ENCODE data around the gene MICU2.
A peak's percentile ranks its signal among the peaks of the same experiment; 100 is the strongest.

MICU2 gene

DNA sequence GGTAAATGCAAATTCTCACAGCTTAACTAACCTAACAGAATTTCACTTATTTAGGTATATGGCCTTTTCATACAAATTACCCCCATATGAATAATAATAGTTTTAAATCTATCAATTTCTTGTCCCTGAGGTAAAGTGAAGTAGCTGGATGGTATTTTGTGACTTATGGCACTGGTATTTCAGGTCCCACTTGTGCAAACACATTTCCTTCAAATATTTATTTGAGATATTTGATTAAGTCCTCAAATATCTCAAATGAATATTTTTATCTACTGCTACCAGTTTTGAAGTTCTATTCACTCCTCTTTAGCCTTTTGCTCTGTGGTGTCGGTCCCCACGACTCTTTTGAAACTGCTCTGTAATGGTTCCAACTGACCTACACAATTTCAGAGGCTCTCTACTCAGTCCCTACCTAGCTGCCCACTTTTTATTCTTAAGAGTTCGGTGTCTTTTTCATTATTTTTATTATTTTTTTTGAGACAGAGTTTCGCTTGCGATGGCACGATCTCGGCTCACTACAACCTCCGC is 85.3 kb downstream of the MICU2 start:
- Histone ChIP-seq H3K4me3 (ENCODE audit: control insufficient read depth in 1 of 7, extremely low read depth in 1 of 7, insufficient read depth in 4 of 7, low read depth in 2 of 7, low read length in 6 of 7) (no peak overlapping the region), H3K36me3 (ENCODE audit: control insufficient read depth in 4 of 4, insufficient read depth in 4 of 4, low read length in 3 of 4) (peaks cover 3 to 27% (median 10%) of the 10 kb centered on the region in 4 experiments), H3K27me3 (replicated peaks in 2 of 5; ENCODE audit: control insufficient read depth in 4 of 5, insufficient read depth in 5 of 5, low read length in 4 of 5) (no peaks in the 10 kb centered on the region), H3K27ac (ENCODE audit: insufficient read depth in 1 of 2, low read depth in 1 of 2, low read length in 2 of 2, poor library complexity in 1 of 2, severe bottlenecking in 2 of 2) (no peak overlapping the region), H3K4me1 (ENCODE audit: control extremely low read depth in 1 of 4, control insufficient read depth in 4 of 4, insufficient read depth in 4 of 4, low read length in 3 of 4) (no peaks in the 10 kb centered on the region), H3K9me3 (ENCODE audit: control extremely low read depth in 1 of 5, control insufficient read depth in 4 of 5, insufficient read depth in 2 of 5, low read depth in 1 of 5, low read length in 4 of 5) (no peaks in the 10 kb centered on the region)
- ChIA-PET POLR2A (no interaction called here), CTCF (interaction anchor here (1.0 kb wide), 1 partner anchor 17 kb away, joined by 3 read pairs; no protein-coding TSS in a partner anchor)
- WGBS (ENCODE audit: insufficient coverage) = 99% methylated on average over 7 of the region's 8 CpGs
- no peak for DNase-seq

DNA sequence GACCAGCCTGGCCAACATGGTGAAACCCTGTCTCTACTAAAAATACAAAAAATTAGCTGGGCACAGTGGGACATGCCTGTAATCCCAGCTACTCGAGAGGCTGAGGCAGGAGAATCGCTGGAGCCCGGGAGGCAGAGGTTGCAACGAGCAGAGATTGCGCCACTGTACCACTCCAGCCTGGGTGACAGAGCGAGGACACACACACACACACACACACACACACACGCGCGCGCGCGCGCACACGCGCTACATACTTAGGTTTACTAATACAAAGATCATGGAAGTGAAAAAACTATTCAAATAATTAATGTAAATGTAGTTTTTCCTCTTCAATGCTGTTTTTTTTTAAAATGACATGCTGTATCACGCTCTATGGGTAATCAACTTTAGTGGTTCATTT is 86.4 kb downstream of the MICU2 start:
- 100% methylated on average over 5 of the region's 16 CpGs for WGBS (ENCODE audit: insufficient coverage)
- POLR2A ChIA-PET = no interaction called here
- Histone ChIP-seq H3K4me3 (ENCODE audit: control insufficient read depth in 1 of 7, extremely low read depth in 1 of 7, insufficient read depth in 4 of 7, low read depth in 2 of 7, low read length in 6 of 7) (no peak overlapping the region), H3K36me3 (ENCODE audit: control insufficient read depth in 4 of 4, insufficient read depth in 4 of 4, low read length in 3 of 4) (peaks cover 3 to 34% (median 13%) of the 10 kb centered on the region in 4 experiments), H3K27ac (ENCODE audit: insufficient read depth in 1 of 2, low read depth in 1 of 2, low read length in 2 of 2, poor library complexity in 1 of 2, severe bottlenecking in 2 of 2) (no peak overlapping the region), H3K9me3 (ENCODE audit: control extremely low read depth in 1 of 5, control insufficient read depth in 4 of 5, insufficient read depth in 2 of 5, low read depth in 1 of 5, low read length in 4 of 5) (no peaks in the 10 kb centered on the region), H3K27me3 (replicated peaks in 2 of 5; ENCODE audit: control insufficient read depth in 4 of 5, insufficient read depth in 5 of 5, low read length in 4 of 5) (no peaks in the 10 kb centered on the region), H3K4me1 (ENCODE audit: control extremely low read depth in 1 of 4, control insufficient read depth in 4 of 4, insufficient read depth in 4 of 4, low read length in 3 of 4) (no peaks in the 10 kb centered on the region)
- no peak for DNase-seq
- CTCF ChIA-PET = no interaction called here

DNA sequence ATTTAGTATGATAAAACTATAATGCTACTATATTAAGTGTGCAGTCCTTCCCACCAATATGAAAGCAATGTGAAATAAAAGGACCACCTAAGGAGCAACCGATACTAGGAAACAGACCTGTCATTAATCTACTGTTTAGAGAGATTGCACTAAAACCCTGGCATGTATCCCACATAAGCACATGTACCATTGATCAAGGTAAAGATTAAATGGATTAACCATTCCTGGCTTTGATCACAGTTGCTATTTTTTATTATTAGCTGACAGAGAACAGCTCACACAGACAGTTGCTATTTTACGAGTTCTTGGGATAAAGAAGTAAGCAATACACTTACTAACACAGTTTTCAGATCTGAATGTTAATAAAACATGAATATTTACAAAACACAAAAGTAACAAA is 87.2 kb downstream of the MICU2 start:
- H3K36me3 ChIP-seq (ENCODE audit: control insufficient read depth in 4 of 4, insufficient read depth in 4 of 4, low read length in 3 of 4) = peaks cover 3 to 36% (median 14%) of the 10 kb centered on the region in 4 experiments

DNA sequence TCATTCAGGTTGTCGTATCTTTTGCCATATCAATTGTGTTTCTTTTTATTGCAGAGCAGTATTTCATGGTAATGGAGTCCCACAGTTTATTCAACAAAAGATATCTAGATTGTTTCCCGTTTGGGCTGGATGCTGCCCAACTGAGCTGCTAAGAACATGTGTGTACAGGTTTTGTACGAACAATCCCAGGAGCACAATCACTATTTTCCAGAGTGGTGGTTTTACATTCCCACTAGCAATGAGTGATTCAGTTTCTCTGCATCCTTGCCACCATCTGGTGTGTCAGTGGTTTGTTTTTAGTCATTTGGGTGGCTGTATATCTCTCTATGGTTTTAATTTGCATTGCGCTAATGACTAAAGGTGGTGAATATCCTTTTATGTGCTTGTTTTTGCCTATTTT is 92.1 kb downstream of the MICU2 start:
- H3K4me1 ChIP-seq (ENCODE audit: control extremely low read depth in 1 of 4, control insufficient read depth in 4 of 4, insufficient read depth in 4 of 4, low read length in 3 of 4) = no peaks in the 10 kb centered on the region
- peaks cover 10 to 40% (median 24%) of the 10 kb centered on the region in 4 experiments for H3K36me3 ChIP-seq (ENCODE audit: control insufficient read depth in 4 of 4, insufficient read depth in 4 of 4, low read length in 3 of 4)
- no peak overlapping the region for H3K27ac ChIP-seq (ENCODE audit: insufficient read depth in 1 of 2, low read depth in 1 of 2, low read length in 2 of 2, poor library complexity in 1 of 2, severe bottlenecking in 2 of 2)
- H3K27me3 ChIP-seq (replicated peaks in 2 of 5; ENCODE audit: control insufficient read depth in 4 of 5, insufficient read depth in 5 of 5, low read length in 4 of 5) = no peaks in the 10 kb centered on the region
- CTCF ChIA-PET = no interaction called here
- 100% methylated on average over 1 of the region's 4 CpGs for WGBS (ENCODE audit: insufficient coverage)
- POLR2A ChIA-PET = no interaction called here
- H3K9me3 ChIP-seq (ENCODE audit: control extremely low read depth in 1 of 5, control insufficient read depth in 4 of 5, insufficient read depth in 2 of 5, low read depth in 1 of 5, low read length in 4 of 5) = no peaks in the 10 kb centered on the region
- DNase-seq = no peak
- no peak overlapping the region for H3K4me3 ChIP-seq (ENCODE audit: control insufficient read depth in 1 of 7, extremely low read depth in 1 of 7, insufficient read depth in 4 of 7, low read depth in 2 of 7, low read length in 6 of 7)

More for the DNA sequence above, 87.2 kb downstream of the MICU2 start:
- Histone ChIP-seq H3K27ac (ENCODE audit: insufficient read depth in 1 of 2, low read depth in 1 of 2, low read length in 2 of 2, poor library complexity in 1 of 2, severe bottlenecking in 2 of 2) (no peak overlapping the region), H3K4me3 (ENCODE audit: control insufficient read depth in 1 of 7, extremely low read depth in 1 of 7, insufficient read depth in 4 of 7, low read depth in 2 of 7, low read length in 6 of 7) (no peak overlapping the region), H3K27me3 (replicated peaks in 2 of 5; ENCODE audit: control insufficient read depth in 4 of 5, insufficient read depth in 5 of 5, low read length in 4 of 5) (no peaks in the 10 kb centered on the region), H3K9me3 (ENCODE audit: control extremely low read depth in 1 of 5, control insufficient read depth in 4 of 5, insufficient read depth in 2 of 5, low read depth in 1 of 5, low read length in 4 of 5) (no peaks in the 10 kb centered on the region), H3K4me1 (ENCODE audit: control extremely low read depth in 1 of 4, control insufficient read depth in 4 of 4, insufficient read depth in 4 of 4, low read length in 3 of 4) (no peaks in the 10 kb centered on the region)
- ChIA-PET POLR2A (no interaction called here), CTCF (no interaction called here)
- DNase-seq = no peak
- no CpG with 5 or more reads among the region's 2 CpGs for WGBS (ENCODE audit: insufficient coverage)

DNA sequence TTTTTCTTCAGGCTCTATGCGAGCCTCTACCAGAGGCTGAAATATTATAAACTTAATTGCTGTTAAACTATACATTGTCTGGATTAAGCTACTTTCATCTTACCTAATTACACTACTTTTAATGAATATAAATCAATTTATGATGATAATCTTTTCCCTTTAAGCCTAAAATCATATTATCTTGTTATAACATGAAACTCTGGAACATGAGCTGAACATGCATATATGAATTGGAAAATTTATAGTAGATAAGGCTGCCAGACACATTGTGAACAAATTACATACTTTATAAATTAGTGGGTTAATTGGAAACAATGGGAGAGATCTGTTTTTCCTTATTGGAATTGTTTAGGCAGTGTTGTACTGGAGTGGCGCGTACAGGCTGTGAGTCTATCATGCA is 99.6 kb downstream of the MICU2 start:
- peaks cover 5 to 29% (median 15%) of the 10 kb centered on the region in 4 experiments for H3K36me3 ChIP-seq (ENCODE audit: control insufficient read depth in 4 of 4, insufficient read depth in 4 of 4, low read length in 3 of 4)
- no peaks in the 10 kb centered on the region for H3K4me1 ChIP-seq (ENCODE audit: control extremely low read depth in 1 of 4, control insufficient read depth in 4 of 4, insufficient read depth in 4 of 4, low read length in 3 of 4)
- CTCF ChIA-PET = interaction anchor here (0.7 kb wide), 1 partner anchor 11 kb away, joined by 3 read pairs; no protein-coding TSS in a partner anchor
- no CpG with 5 or more reads among the region's 3 CpGs for WGBS (ENCODE audit: insufficient coverage)
- DNase-seq = no peak
- no peak overlapping the region for H3K27ac ChIP-seq (ENCODE audit: insufficient read depth in 1 of 2, low read depth in 1 of 2, low read length in 2 of 2, poor library complexity in 1 of 2, severe bottlenecking in 2 of 2)
- no peaks in the 10 kb centered on the region for H3K27me3 ChIP-seq (replicated peaks in 2 of 5; ENCODE audit: control insufficient read depth in 4 of 5, insufficient read depth in 5 of 5, low read length in 4 of 5)
- POLR2A ChIA-PET = no interaction called here
- no peaks in the 10 kb centered on the region for H3K9me3 ChIP-seq (ENCODE audit: control extremely low read depth in 1 of 5, control insufficient read depth in 4 of 5, insufficient read depth in 2 of 5, low read depth in 1 of 5, low read length in 4 of 5)
- H3K4me3 ChIP-seq (ENCODE audit: control insufficient read depth in 1 of 7, extremely low read depth in 1 of 7, insufficient read depth in 4 of 7, low read depth in 2 of 7, low read length in 6 of 7) = no peak overlapping the region

DNA sequence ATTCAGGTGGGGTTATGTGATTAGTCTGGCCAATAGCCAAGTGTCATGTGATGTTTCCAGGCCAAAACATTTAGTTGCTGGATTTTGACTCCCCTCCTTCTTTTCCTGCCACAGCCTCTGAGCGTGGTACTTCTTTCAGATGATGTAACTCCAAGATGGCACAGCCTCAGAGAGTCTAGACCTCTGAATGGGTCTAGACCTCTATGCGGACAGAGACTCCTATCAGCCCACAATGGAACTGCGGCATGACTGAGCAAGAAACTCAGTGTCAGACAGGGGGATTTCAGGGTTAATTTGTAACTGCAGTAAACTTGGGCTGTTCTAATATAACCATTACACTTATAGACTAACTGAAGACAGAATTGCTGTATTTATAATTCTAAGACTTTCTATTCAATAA is 102.3 kb downstream of the MICU2 start:
- CTCF ChIA-PET = no interaction called here
- H3K27me3 ChIP-seq (replicated peaks in 2 of 5; ENCODE audit: control insufficient read depth in 4 of 5, insufficient read depth in 5 of 5, low read length in 4 of 5) = no peaks in the 10 kb centered on the region
- H3K4me1 ChIP-seq (ENCODE audit: control extremely low read depth in 1 of 4, control insufficient read depth in 4 of 4, insufficient read depth in 4 of 4, low read length in 3 of 4) = no peaks in the 10 kb centered on the region
- no peak overlapping the region for H3K4me3 ChIP-seq (ENCODE audit: control insufficient read depth in 1 of 7, extremely low read depth in 1 of 7, insufficient read depth in 4 of 7, low read depth in 2 of 7, low read length in 6 of 7)
- peak in 1 of 3 donors; percentile 8 for DNase-seq
- H3K36me3 ChIP-seq (ENCODE audit: control insufficient read depth in 4 of 4, insufficient read depth in 4 of 4, low read length in 3 of 4) = peaks cover 0 to 24% (median 8%) of the 10 kb centered on the region in 4 experiments
- H3K9me3 ChIP-seq (ENCODE audit: control extremely low read depth in 1 of 5, control insufficient read depth in 4 of 5, insufficient read depth in 2 of 5, low read depth in 1 of 5, low read length in 4 of 5) = no peaks in the 10 kb centered on the region
- H3K27ac ChIP-seq (ENCODE audit: insufficient read depth in 1 of 2, low read depth in 1 of 2, low read length in 2 of 2, poor library complexity in 1 of 2, severe bottlenecking in 2 of 2) = no peak overlapping the region
- POLR2A ChIA-PET = no interaction called here
- 100% methylated on average over 2 of the region's 3 CpGs for WGBS (ENCODE audit: insufficient coverage)

DNA sequence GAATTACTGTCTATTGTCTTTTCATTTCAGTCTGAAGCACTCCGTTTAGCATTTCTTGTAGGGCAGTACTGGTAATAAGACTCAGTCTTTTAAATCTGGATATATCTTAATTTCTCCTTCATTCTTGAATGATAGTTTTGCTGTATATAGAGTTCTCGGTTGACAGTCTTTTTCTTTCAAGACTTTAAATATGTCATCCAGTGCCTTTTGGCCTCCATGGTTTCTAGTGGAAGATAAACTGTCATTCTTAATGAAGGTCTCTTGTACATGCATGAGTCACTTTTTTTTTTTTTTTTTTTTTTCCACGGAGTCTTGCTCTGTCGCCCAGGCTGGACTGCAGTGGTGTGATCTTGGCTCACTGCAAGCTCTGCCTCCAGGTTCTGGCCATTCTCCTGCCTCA is 117.6 kb downstream of the MICU2 start:
- POLR2A ChIA-PET = no interaction called here
- peaks cover 4 to 38% (median 8%) of the 10 kb centered on the region in 5 experiments for H3K9me3 ChIP-seq (ENCODE audit: control extremely low read depth in 1 of 5, control insufficient read depth in 4 of 5, insufficient read depth in 2 of 5, low read depth in 1 of 5, low read length in 4 of 5)

More for the DNA sequence above, 117.6 kb downstream of the MICU2 start:
- CTCF ChIA-PET = interaction anchor here (1.7 kb wide), 1 partner anchor 9 kb away, joined by 4 read pairs; no protein-coding TSS in a partner anchor
- H3K27me3 ChIP-seq (replicated peaks in 2 of 5; ENCODE audit: control insufficient read depth in 4 of 5, insufficient read depth in 5 of 5, low read length in 4 of 5) = peaks cover 0 to under 1% (median 0%) of the 10 kb centered on the region in 5 experiments
- peak in 2 of 3 donors; percentile 42 to 63 for DNase-seq
- H3K27ac ChIP-seq (ENCODE audit: insufficient read depth in 1 of 2, low read depth in 1 of 2, low read length in 2 of 2, poor library complexity in 1 of 2, severe bottlenecking in 2 of 2) = no peak overlapping the region
- peaks cover 4 to 18% (median 8%) of the 10 kb centered on the region in 4 experiments for H3K36me3 ChIP-seq (ENCODE audit: control insufficient read depth in 4 of 4, insufficient read depth in 4 of 4, low read length in 3 of 4)
- no CpG with 5 or more reads among the region's 4 CpGs for WGBS (ENCODE audit: insufficient coverage)
- no peaks in the 10 kb centered on the region for H3K4me1 ChIP-seq (ENCODE audit: control extremely low read depth in 1 of 4, control insufficient read depth in 4 of 4, insufficient read depth in 4 of 4, low read length in 3 of 4)
- H3K4me3 ChIP-seq (ENCODE audit: control insufficient read depth in 1 of 7, extremely low read depth in 1 of 7, insufficient read depth in 4 of 7, low read depth in 2 of 7, low read length in 6 of 7) = no peak overlapping the region

All from common myeloid progenitor, CD34-positive (primary cell).